Measurements from ENCODE around the gene RHOBTB1. TPM values are rescaled to one million over a fixed set of nuclear protein-coding genes. Genes with fewer than 3 reads are reported as not detected.

The RHOBTB1 gene
- total RNA-seq, 2 donors from 2014 or later, result 0.08 TPM; not detected in 1

DNA sequence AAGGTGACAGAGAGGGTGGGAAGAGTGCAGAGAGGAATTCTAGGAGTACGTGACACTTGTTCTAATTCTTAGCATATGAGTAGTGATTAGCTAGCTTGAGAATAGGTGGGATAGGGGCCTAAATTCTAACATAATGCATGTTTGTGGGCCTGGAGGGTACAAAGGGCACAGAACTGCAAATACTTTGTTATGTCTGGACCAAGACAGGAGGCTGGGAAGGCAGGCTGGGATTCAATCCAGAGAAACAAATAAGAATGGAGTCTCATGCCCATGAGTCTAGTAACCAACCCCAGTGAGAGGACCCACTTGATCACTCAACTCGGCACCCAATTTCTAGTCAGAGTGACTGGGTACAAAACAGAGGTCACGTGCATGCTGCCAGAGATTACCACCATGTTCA lies 40.9 kb downstream of the RHOBTB1 start:
- ATAC-seq, result no peak
- Mint-ChIP-seq H3K27ac (no peak overlapping the region), H3K36me3 (peaks cover 0 to 6% of the 10 kb centered on the region in 2 donors), H3K9me3 (peaks cover 4 to 5% of the 10 kb centered on the region in 2 donors)
- no peak for DNase-seq (ENCODE audit: low spot score in 2 of 2)

DNA sequence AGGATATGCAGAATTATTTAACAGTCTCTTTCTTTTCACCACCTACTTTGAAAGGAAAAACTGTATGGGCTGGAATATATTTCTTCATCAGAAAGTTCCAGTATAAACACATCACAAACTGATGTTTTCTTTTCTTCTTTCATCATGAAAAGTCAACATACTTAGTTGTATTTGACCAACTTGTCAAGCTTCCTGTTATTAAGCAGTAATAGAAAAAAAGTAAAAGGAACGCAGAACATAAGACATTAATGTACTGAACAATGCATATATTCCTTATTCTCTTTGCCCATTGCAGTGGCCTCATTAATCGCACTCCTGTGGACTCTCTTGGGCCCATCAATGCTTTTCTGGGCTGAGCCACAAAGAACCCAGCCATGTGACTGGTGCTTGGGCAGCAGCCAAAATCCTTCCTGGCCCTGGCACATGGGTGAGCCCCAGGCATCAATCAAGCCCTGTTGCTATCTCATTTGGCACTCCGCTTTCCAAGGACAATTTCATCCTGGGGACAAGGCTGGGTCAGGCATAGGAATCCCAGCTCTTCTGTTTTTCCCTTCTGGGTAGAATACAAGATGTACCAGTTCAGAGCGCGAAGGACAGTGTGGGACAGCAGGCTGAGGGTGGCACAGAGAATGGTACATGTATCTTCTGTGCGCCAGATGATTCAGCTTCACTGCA lies 42.3 kb downstream of the RHOBTB1 start:
- Mint-ChIP-seq H3K36me3 (peaks cover 0 to under 1% of the 10 kb centered on the region in 2 donors), H3K9me3 (no peaks in the 10 kb centered on the region), H3K27ac (no peak overlapping the region)
- ATAC-seq, result no peak
- no peak for DNase-seq (ENCODE audit: low spot score in 2 of 2)

DNA sequence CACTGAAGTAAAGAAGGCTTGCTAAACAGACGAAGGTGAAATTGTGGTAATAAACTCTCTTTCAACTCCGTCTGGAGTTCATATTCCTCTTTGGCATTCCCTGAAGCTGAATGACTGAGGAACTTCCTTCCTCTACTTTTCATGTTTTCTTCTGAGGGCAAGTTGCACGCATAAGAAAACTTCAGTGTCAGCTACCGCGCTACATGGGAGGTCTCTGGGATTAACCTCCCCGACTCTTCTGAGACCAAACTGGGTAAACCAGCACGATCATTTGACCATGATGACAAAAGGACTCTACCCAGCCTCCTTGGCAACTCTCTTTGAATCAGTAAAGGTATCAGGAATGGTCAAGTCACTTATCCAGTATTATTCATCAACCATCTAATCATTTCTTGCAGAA lies 44.7 kb downstream of the RHOBTB1 start:
- no peaks in the 10 kb centered on the region for H3K9me3 Mint-ChIP-seq
- DNase-seq (ENCODE audit: low spot score in 2 of 2) (no peak), ATAC-seq (no peak)

DNA sequence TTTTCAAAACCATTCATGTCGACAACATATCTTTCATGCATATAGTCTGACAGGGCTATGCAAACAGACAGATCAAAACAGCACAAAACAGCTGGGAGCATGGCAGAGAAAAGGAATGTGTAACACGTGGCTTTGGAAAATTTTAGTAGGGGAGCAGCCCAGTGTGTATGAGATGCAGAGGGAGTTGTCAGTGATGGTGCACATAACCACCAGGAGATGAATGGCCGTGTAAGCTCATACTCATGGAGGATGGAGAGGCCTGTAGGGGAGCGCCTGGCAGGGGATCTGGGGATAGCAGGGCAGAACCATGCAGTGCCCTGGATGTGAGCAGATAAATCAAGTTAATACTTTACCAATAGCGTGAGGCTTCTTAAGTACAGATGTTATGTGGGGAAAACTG lies 45.7 kb downstream of the RHOBTB1 start:
- ATAC-seq, result no peak
- H3K9me3 Mint-ChIP-seq, result no peaks in the 10 kb centered on the region
- no peak for DNase-seq (ENCODE audit: low spot score in 2 of 2)
- no peaks in the 10 kb centered on the region for H3K36me3 Mint-ChIP-seq
- no peak overlapping the region for H3K27ac Mint-ChIP-seq

More for the DNA sequence above, 44.7 kb downstream of the RHOBTB1 start:
- Mint-ChIP-seq H3K36me3 (no peaks in the 10 kb centered on the region), H3K27ac (no peak overlapping the region)

DNA sequence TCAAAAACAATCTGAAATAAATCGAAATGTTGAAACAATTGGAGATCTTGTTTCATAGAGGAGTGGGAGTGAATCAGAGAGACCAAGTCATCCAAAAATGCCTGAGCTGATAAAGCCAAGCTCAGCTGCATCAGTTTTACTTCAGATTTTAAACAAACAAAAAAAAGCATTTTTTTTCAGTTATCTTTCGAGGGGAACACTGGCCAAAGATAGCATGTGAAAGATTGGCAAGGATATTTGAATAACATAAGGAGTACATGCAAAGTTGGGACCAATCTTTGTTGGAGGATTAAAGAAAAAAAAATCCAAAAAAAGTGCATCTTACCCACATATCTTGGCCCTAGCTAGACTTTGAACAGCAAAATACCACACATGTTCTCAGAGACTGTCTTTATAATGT lies 47.2 kb downstream of the RHOBTB1 start:
- ATAC-seq, result no peak
- H3K36me3 Mint-ChIP-seq, result no peaks in the 10 kb centered on the region
- no peaks in the 10 kb centered on the region for H3K9me3 Mint-ChIP-seq
- no peak overlapping the region for H3K27ac Mint-ChIP-seq
- no peak for DNase-seq (ENCODE audit: low spot score in 2 of 2)

DNA sequence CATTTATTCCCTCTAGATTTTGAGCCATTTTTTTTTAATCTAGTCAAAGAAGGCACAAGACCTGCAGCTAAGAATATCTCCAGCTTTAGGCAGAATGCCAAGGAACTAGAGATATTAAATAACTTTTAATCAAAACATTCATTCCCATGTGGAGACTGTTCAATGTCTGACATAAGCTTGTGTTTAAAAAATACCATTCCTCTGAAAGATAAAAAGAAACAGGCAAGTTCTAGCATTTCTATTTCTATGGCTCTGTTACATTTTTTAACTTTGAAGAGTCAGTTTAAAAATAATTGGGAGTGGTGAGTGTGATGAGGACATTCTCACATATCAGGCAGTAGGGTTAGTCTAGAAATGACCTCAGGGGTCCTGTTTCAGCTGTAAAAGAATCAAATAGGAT lies 48.0 kb downstream of the RHOBTB1 start:
- Mint-ChIP-seq H3K9me3 (no peaks in the 10 kb centered on the region), H3K36me3 (no peaks in the 10 kb centered on the region), H3K27ac (no peak overlapping the region)
- no peak for ATAC-seq
- no peak for DNase-seq (ENCODE audit: low spot score in 2 of 2)

DNA sequence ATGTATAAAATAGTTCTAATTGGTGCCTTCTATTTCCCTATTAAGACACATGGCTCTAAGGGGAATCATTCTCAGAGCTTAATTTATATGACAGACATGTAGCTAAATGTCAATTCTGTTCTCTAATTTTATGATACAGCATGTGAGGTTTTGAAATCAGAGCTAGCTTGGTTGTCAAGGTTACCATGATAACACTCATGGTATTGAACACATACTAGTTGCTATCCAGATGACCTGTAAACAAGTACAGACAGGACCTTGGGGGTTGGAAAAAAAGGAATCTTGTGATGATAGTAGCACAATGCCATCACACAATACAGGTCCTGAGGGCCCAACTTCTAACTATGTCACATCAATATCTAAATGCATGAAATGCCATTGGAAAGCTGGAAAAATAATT lies 49.2 kb downstream of the RHOBTB1 start:
- no peaks in the 10 kb centered on the region for H3K36me3 Mint-ChIP-seq
- H3K27ac Mint-ChIP-seq, result no peak overlapping the region
- no peak for ATAC-seq
- no peaks in the 10 kb centered on the region for H3K9me3 Mint-ChIP-seq
- DNase-seq (ENCODE audit: low spot score in 2 of 2), result no peak

DNA sequence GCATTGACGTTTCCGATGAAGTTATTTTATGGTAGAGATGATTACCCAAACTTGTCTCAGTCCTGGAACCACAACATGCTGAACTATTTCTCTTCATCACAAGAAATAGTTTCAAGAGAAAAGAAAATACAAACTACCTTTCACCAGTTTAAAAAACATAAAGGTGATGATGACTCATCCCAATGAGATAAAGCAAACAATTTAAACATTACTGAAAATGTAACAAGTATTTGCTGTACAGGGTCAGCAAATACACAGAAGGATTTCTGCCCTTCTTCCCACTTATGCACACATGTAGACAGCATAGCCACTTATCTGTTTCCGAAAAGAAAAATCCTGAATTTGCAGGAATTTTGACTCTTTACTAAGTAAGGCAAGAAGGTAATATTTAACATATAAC lies 50.8 kb downstream of the RHOBTB1 start:
- Mint-ChIP-seq H3K9me3 (no peaks in the 10 kb centered on the region), H3K36me3 (no peaks in the 10 kb centered on the region), H3K27ac (no peak overlapping the region)
- ATAC-seq, result no peak
- DNase-seq (ENCODE audit: low spot score in 2 of 2), result no peak

DNA sequence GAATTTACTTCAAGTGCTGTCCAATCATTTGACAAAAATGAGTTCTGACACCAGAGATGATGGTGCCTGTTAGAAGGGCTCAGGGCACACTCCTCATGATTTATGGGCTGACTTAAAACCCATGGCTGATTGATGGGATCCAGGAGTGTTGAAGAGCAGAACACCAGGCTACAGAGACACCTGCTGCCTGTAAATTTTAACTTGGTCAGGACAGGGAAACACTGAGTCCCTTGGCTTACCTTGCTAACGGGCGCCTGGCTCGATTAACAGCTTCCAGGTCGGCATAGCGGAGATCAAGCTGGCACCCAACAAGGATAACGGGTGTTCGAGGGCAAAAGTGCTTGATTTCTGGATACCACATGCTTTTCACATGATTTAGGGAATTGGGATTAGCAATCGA lies 51.4 kb downstream of the RHOBTB1 start:
- DNase-seq (ENCODE audit: low spot score in 2 of 2) (no peak), ATAC-seq (no peak)
- H3K27ac Mint-ChIP-seq, result no peak overlapping the region
- H3K9me3 Mint-ChIP-seq, result no peaks in the 10 kb centered on the region
- H3K36me3 Mint-ChIP-seq, result no peaks in the 10 kb centered on the region

DNA sequence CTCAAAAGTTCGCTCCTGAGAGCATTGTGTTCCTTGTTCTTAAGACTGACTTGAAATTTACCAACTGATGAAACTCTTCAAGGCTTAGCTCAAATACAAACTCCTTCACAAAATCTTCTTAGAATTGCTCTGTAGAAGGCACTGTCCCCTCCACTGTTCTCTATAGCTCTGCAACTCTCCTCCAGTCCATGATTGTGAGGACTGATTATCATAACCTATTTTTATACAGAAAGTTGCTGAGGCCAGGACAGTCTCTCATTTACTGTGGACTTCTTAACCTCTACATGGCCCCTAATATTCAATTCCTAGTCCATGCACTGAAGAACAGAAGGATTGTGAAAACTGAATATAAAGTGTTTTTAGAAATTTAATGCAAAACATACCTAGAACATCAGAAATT lies 53.2 kb downstream of the RHOBTB1 start:
- ATAC-seq, result no peak
- no peaks in the 10 kb centered on the region for H3K36me3 Mint-ChIP-seq
- H3K9me3 Mint-ChIP-seq, result no peaks in the 10 kb centered on the region
- no peak for DNase-seq (ENCODE audit: low spot score in 2 of 2)
- H3K27ac Mint-ChIP-seq, result no peak overlapping the region

DNA sequence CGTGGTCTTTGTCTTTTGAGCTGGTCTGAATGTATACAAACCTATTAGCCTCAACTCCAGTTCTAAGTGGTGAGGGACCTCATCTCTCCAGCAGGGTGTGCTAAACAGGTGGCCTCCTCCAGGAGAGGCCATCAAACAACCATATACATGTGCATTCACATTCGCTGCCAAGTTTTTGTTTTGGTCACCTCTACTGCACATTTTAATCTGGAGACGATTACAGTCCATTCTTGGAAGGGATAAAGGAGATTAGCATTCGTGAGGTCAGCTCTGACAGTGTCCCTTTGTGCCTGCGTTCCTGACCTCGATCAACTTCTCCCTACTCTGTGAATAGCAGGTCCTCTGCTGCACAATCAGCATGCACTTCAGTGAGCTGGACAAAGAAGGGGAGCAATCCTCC lies 60.8 kb downstream of the RHOBTB1 start:
- DNase-seq (ENCODE audit: low spot score in 2 of 2) (no peak), ATAC-seq (no peak)
- no peaks in the 10 kb centered on the region for H3K36me3 Mint-ChIP-seq
- peaks cover 0 to 4% of the 10 kb centered on the region in 2 donors for H3K9me3 Mint-ChIP-seq
- H3K27ac Mint-ChIP-seq, result no peak overlapping the region

DNA sequence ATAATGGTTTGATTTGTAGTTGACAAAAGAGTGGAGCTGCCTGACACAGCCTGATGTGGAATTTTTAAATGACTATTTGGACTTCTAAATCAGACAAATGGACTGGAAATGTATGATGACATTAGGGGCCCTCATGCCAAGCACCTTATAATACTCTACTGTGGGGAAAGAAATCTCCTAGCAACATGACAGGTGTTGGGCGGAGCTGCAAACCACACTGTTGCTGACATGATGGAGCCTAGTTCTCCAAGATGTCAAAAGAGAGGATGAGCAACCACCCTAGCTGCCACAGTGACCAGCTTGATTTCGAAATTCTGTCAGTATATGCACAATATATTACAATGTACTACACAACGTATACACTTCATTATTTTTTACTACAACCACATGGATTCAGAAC lies 65.8 kb downstream of the RHOBTB1 start:
- Mint-ChIP-seq H3K36me3 (no peaks in the 10 kb centered on the region), H3K27ac (no peak overlapping the region), H3K9me3 (peaks cover 0 to 4% of the 10 kb centered on the region in 2 donors)
- DNase-seq (ENCODE audit: low spot score in 2 of 2) (no peak), ATAC-seq (no peak)

DNA sequence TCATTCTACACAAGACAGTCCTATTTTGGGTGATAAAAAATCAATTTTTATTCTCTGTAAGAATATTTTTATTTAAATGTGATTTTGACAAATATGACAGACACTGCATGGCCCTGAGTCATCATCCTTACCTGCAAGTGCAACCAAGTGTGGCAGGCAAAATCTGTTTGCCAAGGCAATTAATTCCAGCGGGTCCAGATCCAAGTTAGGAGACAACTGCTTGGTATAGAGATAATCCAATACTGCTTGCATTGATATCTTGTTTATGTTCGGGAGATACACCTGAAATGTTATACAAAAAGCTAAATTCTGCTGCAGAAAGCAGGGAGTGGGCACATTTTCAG lies 66.2 kb downstream of the RHOBTB1 start:
- Mint-ChIP-seq H3K9me3 (peaks cover 0 to 4% of the 10 kb centered on the region in 2 donors), H3K36me3 (no peaks in the 10 kb centered on the region)
- no peak for DNase-seq (ENCODE audit: low spot score in 2 of 2)

DNA sequence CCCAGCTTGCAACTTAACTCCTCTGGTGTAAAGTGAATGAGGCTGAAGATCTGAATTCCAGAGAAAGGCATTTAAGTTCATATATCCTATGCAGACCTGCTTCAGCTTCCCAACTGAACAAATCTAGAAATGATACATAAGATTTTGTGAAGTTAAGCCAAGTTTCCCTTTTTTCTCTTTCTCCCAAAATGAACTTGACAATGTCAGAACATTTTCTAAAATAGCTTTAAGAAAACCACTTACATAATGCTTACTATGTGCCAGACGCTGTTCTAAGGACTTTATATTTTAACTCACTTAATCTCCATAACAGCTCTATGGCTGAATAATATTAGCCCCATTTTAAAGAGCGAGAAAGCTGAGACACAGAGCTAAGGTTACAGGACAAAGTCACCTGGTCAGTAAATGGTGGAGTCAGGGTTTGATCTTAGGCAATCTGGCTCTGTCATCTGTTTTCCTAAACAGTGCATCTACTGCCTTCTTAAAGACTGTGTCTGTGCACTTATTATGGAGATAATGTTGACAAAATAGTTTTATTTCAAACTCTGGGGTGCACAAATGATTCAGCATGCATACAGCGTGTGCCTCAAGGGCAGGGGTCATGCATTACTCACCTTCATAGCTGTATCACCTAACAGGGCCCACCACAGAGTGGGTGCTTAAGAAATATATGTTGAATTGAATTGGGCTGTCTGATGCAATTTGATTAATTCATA lies 66.8 kb downstream of the RHOBTB1 start:
- no peaks in the 10 kb centered on the region for H3K36me3 Mint-ChIP-seq
- no peak for ATAC-seq
- no peak for DNase-seq (ENCODE audit: low spot score in 2 of 2)
- peaks cover 0 to 4% of the 10 kb centered on the region in 2 donors for H3K9me3 Mint-ChIP-seq
- H3K27ac Mint-ChIP-seq, result no peak overlapping the region

More for the DNA sequence above, 66.2 kb downstream of the RHOBTB1 start:
- H3K27ac Mint-ChIP-seq, result no peak overlapping the region
- no peak for ATAC-seq

DNA sequence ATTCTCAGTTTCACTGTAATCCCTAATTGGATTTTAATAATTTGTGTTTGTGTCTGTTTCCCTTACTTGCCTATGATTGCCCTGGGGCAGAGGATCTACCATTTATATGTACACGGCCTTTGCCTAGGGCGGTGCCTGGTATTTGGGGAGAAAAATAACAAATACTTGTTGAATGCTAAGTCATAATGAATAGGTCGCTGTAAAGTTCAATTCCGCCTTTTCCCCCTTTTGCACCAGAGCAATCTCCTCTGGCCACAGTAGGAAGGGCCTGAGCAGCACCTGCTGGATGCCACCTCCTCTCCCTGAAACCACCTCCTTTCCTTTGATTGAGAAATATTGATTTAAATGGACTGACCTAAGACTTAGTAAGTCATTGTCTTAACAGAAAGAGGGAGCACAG lies 70.2 kb downstream of the RHOBTB1 start:
- Mint-ChIP-seq H3K36me3 (no peaks in the 10 kb centered on the region), H3K27ac (no peak overlapping the region), H3K9me3 (no peaks in the 10 kb centered on the region)
- DNase-seq (ENCODE audit: low spot score in 2 of 2), result no peak
- no peak for ATAC-seq

DNA sequence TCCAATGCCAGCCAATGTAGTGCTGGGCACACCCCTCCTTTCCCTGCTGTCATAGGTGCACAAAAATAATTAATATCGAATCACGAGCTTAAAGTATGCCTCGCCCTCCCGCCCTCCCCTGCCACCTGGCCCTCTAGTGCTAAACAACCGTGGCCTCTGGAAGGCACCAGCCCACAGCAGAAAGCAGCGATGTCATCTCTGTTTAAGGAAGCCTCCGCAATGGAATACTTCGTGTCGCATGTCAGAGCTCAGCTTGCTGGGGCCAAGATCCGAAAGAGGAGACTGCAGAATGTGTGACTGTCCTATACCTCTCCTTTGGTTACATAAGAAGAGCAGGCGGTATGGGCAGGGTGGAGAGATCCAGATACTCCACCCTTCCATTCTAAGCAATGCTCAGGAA lies 71.5 kb downstream of the RHOBTB1 start:
- DNase-seq (ENCODE audit: low spot score in 2 of 2) (no peak), ATAC-seq (no peak)
- H3K9me3 Mint-ChIP-seq, result no peaks in the 10 kb centered on the region
- H3K36me3 Mint-ChIP-seq, result no peaks in the 10 kb centered on the region
- no peak overlapping the region for H3K27ac Mint-ChIP-seq

DNA sequence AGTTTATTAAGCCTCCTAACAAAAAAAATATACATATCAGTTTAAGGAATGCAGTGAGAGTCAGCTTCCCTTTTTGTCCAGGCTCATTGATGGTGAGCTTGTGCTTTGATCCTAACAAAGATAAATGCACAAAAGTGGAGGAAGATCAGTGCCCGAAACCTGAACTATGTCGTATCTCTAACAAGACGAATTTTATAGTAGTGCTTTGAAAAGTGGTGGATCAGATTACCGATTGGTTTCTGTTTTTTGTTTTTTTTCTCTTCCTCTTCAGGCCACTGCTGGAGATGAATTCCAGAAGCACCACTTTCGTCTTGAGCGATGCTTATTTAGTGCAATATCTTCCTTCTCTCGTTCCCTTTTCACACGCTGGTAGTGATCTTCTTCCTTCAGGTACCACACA lies 72.8 kb downstream of the RHOBTB1 start:
- H3K36me3 Mint-ChIP-seq, result no peaks in the 10 kb centered on the region
- H3K27ac Mint-ChIP-seq, result no peak overlapping the region
- no peak for DNase-seq (ENCODE audit: low spot score in 2 of 2)
- H3K9me3 Mint-ChIP-seq, result no peaks in the 10 kb centered on the region
- no peak for ATAC-seq

DNA sequence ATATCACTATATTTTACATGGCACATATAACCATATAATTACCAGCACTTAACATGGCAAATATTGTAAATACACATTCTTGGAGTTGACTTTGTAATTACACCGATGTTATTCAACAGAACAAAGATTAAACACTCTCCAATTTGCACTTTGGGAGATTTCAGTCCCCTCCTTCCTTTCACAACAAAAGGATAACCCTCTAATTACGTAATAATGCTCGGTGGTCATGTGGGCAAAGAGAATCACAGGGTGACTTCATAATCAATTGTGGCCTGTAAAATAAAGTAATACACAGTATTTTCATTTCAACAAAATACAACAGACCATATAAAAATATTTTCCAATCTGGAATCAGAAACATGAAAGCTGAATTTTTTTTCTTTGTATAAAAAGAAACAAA lies 73.2 kb downstream of the RHOBTB1 start:
- no peak overlapping the region for H3K27ac Mint-ChIP-seq
- no peaks in the 10 kb centered on the region for H3K9me3 Mint-ChIP-seq
- no peaks in the 10 kb centered on the region for H3K36me3 Mint-ChIP-seq
- ATAC-seq, result no peak
- DNase-seq (ENCODE audit: low spot score in 2 of 2), result no peak

All from activated naive CD4-positive, alpha-beta T cell treated with anti-CD3 and anti-CD28 coated beads, Interleukin-2, amount 50 U/mL, for 72 hours (primary cell).